ENCODE measurements around the gene RPL7L1.

GRCh38 chr6:42860481-42860880 is 18.9 kb upstream of the RPL7L1 start:
- no peak for TF ChIP-seq CTCF (IDR thresholded peaks at IDR 0.05; ENCODE audit: low read depth, low read length)
- TF ChIP-seq EZH2phosphoT487 (IDR thresholded peaks at IDR 0.05; ENCODE audit: low read depth) = no peak

Data from OCI-LY3 (cell line).